OCI-LY7 (cell line): ENCODE measurements around the gene SPATA13.

Source experiments
- CTCF ChIP-seq: fragments of 200-600 bp; sonication (generic); conservative IDR thresholded peaks from 2 replicates; pipeline ENCODE4 v1.5.1; 2014; ENCODE audit warnings: mild to moderate bottlenecking, antibody characterized with exemption, low read length, moderate library complexity, mixed read lengths
- EZH2phosphoT487 ChIP-seq: fragments of 200-600 bp; sonication (generic); IDR thresholded peaks from 2 replicates; pipeline ENCODE4 v1.6.1; 2018; ENCODE audit warnings: low read depth, borderline replicate concordance, mild to moderate bottlenecking, mixed run types, antibody characterized with exemption, low read length, moderate library complexity, mixed read lengths

- no peak for TF ChIP-seq CTCF
- TF ChIP-seq EZH2phosphoT487: no peak
These were observed 57.2 kb downstream of the SPATA13 start for GRCh38 chr13:24217601-24218281.
